HEK293 (cell line): ENCODE measurements around the gene HDGF.

Experiments
- CTCF ChIA-PET: fragments of 350-600 bp; formaldehyde crosslinking; extraction: SDS; loops from one replicate; lab custom pipeline; 2021; ENCODE audit warnings: antibody characterized with exemption; lab: Yijun Ruan, JAX
- POLR2A ChIA-PET: fragments of 300-600 bp; formaldehyde crosslinking; extraction: SDS; loops from one replicate; lab custom pipeline; 2020; ENCODE audit warnings: antibody characterized with exemption, inconsistent platforms; lab: Yijun Ruan, JAX
- H3K27ac ChIP-seq: fragments of 200-500 bp; sonication (Bioruptor generic); 2 replicates; pipeline ENCODE4 v1.5.1; 2014; ENCODE audit warnings: low read depth, low read length, control low read depth, inconsistent platforms; ENCODE audit errors: extremely low read depth
- H3K36me3 ChIP-seq, 2 experiments: fragments of 200-500 bp in 1 of 2; sonication (Bioruptor generic) in 1 of 2; 1 replicate in 1 of 2; 2 replicates in 1 of 2; pipeline ENCODE4 v1.5.1; 2014 to 2017; ENCODE audit warnings: inconsistent platforms in 2 of 2, low read length in 2 of 2; ENCODE audit not compliant: control insufficient read depth in 2 of 2, insufficient read depth in 1 of 2
- H3K4me1 ChIP-seq: fragments of 200-500 bp; sonication (Bioruptor generic); 2 replicates; pipeline ENCODE4 v1.5.1; 2014; ENCODE audit warnings: mild to moderate bottlenecking, low read length, inconsistent platforms; ENCODE audit not compliant: control insufficient read depth, insufficient read depth
- H3K4me3 ChIP-seq: 2 replicates; pipeline ENCODE4 v1.5.1; 2011; ENCODE audit warnings: low read depth, mild to moderate bottlenecking, control low read depth, low read length, moderate library complexity
- H3K9me3 ChIP-seq: fragments of 200-500 bp; sonication (Bioruptor generic); 2 replicates; pipeline ENCODE4 v1.5.1; 2014; ENCODE audit warnings: low read depth, low read length, inconsistent platforms; ENCODE audit not compliant: control insufficient read depth, insufficient read depth
- INSM2 ChIP-seq: fragments of 450-650 bp; formaldehyde crosslinking; IDR thresholded peaks from 2 replicates; pipeline ENCODE4 v1.5.1; 2016; ENCODE audit warnings: missing biosample characterization, missing genetic modification characterization
- MYNN ChIP-seq: fragments of 450-650 bp; formaldehyde crosslinking; IDR thresholded peaks from 2 replicates; pipeline ENCODE4 v1.5.1; 2016; ENCODE audit warnings: missing biosample characterization, missing genetic modification characterization, borderline replicate concordance
- PRDM4 ChIP-seq: fragments of 450-650 bp; formaldehyde crosslinking; IDR thresholded peaks from 2 replicates; pipeline ENCODE4 v1.5.1; 2017; ENCODE audit warnings: missing biosample characterization, missing genetic modification characterization
- SALL2 ChIP-seq: fragments of 450-650 bp; formaldehyde crosslinking; IDR thresholded peaks from 2 replicates; pipeline ENCODE4 v1.5.0; 2017; ENCODE audit warnings: missing biosample characterization, mild to moderate bottlenecking, missing genetic modification characterization, borderline replicate concordance
- WT1 ChIP-seq: fragments of 450-650 bp; formaldehyde crosslinking; IDR thresholded peaks from 2 replicates; pipeline ENCODE4 v1.5.1; 2016; ENCODE audit warnings: missing biosample characterization, missing genetic modification characterization
- YY1 ChIP-seq: fragments of 450-650 bp; formaldehyde crosslinking; IDR thresholded peaks from 2 replicates; pipeline ENCODE4 v1.5.1; 2018; ENCODE audit warnings: missing biosample characterization, missing genetic modification characterization
- ZNF148 ChIP-seq: fragments of 450-650 bp; formaldehyde crosslinking; IDR thresholded peaks from 2 replicates; pipeline ENCODE4 v1.5.0; 2017; ENCODE audit warnings: missing biosample characterization, missing genetic modification characterization, borderline replicate concordance
- ZNF335 ChIP-seq: fragments of 450-650 bp; formaldehyde crosslinking; conservative IDR thresholded peaks from 2 replicates; pipeline ENCODE4 v1.5.1; 2016; ENCODE audit warnings: missing biosample characterization, missing genetic modification characterization
- ZNF518A ChIP-seq: fragments of 450-650 bp; formaldehyde crosslinking; conservative IDR thresholded peaks from 2 replicates; pipeline ENCODE4 v1.5.1; 2016; ENCODE audit warnings: low read depth, missing biosample characterization, missing genetic modification characterization
- ZNF768 ChIP-seq: fragments of 450-650 bp; formaldehyde crosslinking; IDR thresholded peaks from 2 replicates; pipeline ENCODE4 v1.5.1; 2018; ENCODE audit warnings: missing biosample characterization, mild to moderate bottlenecking, missing genetic modification characterization
- ZNF837 ChIP-seq: fragments of 450-650 bp; formaldehyde crosslinking; IDR thresholded peaks from 2 replicates; pipeline ENCODE4 v1.5.1; 2016; ENCODE audit warnings: missing biosample characterization, missing genetic modification characterization
- ZSCAN23 ChIP-seq: fragments of 450-650 bp; formaldehyde crosslinking; IDR thresholded peaks from 2 replicates; pipeline ENCODE4 v1.5.1; 2016; ENCODE audit warnings: missing biosample characterization, missing genetic modification characterization
- TF ChIP-seq, protein P1 (sequence below): fragments of 450-650 bp; formaldehyde crosslinking; IDR thresholded peaks from 2 replicates; pipeline ENCODE4 v1.5.1; 2016; ENCODE audit warnings: missing biosample characterization, missing genetic modification characterization
- TF ChIP-seq, protein P2 (sequence below): fragments of 450-650 bp; IDR thresholded peaks from 2 replicates; pipeline ENCODE4 v1.5.1; 2018; ENCODE audit warnings: missing biosample characterization, missing genetic modification characterization
- TF ChIP-seq, protein P3 (sequence below): fragments of 450-650 bp; formaldehyde crosslinking; IDR thresholded peaks from 2 replicates; pipeline ENCODE4 v1.5.1; 2016; ENCODE audit warnings: missing biosample characterization, missing genetic modification characterization

Gene HDGF

DNA sequence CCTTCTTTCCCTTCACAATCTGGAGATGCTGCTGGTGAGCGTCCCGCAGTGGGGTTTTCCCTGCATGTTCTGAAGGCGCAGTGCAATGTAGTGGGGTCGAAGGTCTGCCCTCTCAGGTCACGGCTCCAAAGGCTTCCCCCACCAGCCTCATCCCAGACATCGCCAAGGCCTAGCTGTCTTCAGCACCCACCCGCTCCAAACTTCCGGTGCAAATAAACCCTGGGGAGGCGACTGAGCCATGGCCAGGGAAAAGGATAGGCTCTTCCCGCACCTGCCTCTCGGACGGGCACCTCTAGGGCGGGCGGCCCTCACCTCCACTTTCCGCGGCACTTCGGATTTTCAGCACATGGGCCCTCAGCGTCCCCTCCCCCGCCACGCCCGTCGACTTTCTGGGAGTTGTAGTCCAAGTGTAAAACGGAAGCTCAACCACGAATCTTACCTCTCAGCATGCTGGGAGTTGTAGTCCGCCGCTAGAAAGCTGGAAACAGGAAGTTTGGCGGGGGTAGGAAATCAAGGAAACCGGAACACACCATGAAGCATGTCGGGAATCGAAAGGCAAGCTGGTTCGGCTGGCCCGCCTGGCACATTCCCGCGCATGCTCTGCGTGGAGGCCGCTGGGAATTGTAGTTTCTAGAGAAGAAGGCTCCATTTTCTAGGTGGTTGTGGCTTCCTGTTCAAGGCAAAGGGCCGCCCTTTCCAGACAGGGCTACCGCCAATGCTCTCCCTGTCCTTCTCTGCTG is 10.6 kb downstream of the HDGF start, which contains the start of gene MRPL24 (continued):
- TF ChIP-seq INSM2 (tag by site-specific recombination) (no peak; the same call in 1 of the 2 replicates), WT1 (no peak), MYNN (no peak), PRDM4 (tag by site-specific recombination) (peak; percentile 36; the same call in 1 of the 2 replicates), YY1 (peak; percentile 83)
- TF ChIP-seq, protein P1, sequence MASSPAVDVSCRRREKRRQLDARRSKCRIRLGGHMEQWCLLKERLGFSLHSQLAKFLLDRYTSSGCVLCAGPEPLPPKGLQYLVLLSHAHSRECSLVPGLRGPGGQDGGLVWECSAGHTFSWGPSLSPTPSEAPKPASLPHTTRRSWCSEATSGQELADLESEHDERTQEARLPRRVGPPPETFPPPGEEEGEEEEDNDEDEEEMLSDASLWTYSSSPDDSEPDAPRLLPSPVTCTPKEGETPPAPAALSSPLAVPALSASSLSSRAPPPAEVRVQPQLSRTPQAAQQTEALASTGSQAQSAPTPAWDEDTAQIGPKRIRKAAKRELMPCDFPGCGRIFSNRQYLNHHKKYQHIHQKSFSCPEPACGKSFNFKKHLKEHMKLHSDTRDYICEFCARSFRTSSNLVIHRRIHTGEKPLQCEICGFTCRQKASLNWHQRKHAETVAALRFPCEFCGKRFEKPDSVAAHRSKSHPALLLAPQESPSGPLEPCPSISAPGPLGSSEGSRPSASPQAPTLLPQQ (tag by site-specific recombination) = peak; percentile 84

- CTCF ChIA-PET = interaction anchor here (0.6 to 3.5 kb wide), 4 partner anchors 13 to 136 kb away, joined by 3 to 28 read pairs (median 6); partner anchors contain the start of genes ISG20L2 and METTL25B
- H3K36me3 ChIP-seq = peaks cover 0 to 73% of the 10 kb centered on the region in 2 experiments; a peak in 2 of 3 replicates
- TF ChIP-seq ZNF335 (tag by site-specific recombination) (no peak), ZNF768 (tag by site-specific recombination) (no peak), ZNF518A (no peak), ZNF148 (no peak), ZNF837 (tag by site-specific recombination) (no peak), ZSCAN23 (tag by site-specific recombination) (no peak), SALL2 (no peak)
- TF ChIP-seq, protein P2, sequence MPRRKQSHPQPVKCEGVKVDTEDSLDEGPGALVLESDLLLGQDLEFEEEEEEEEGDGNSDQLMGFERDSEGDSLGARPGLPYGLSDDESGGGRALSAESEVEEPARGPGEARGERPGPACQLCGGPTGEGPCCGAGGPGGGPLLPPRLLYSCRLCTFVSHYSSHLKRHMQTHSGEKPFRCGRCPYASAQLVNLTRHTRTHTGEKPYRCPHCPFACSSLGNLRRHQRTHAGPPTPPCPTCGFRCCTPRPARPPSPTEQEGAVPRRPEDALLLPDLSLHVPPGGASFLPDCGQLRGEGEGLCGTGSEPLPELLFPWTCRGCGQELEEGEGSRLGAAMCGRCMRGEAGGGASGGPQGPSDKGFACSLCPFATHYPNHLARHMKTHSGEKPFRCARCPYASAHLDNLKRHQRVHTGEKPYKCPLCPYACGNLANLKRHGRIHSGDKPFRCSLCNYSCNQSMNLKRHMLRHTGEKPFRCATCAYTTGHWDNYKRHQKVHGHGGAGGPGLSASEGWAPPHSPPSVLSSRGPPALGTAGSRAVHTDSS (tag by site-specific recombination) = no peak
- TF ChIP-seq, protein P3, sequence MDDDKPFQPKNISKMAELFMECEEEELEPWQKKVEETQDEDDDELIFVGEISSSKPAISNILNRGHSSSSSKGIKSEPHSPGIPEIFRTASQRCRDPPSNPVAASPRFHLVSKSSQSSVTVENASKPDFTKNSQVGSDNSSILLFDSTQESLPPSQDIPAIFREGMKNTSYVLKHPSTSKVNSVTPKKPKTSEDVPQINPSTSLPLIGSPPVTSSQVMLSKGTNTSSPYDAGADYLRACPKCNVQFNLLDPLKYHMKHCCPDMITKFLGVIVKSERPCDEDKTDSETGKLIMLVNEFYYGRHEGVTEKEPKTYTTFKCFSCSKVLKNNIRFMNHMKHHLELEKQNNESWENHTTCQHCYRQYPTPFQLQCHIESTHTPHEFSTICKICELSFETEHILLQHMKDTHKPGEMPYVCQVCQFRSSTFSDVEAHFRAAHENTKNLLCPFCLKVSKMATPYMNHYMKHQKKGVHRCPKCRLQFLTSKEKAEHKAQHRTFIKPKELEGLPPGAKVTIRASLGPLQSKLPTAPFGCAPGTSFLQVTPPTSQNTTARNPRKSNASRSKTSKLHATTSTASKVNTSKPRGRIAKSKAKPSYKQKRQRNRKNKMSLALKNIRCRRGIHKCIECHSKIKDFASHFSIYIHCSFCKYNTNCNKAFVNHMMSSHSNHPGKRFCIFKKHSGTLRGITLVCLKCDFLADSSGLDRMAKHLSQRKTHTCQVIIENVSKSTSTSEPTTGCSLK = no peak
Measured at GRCh38 chr1:156740237-156740740, 11.2 kb downstream of the HDGF start.

More at GRCh38 chr1:156740237-156740740, 11.2 kb downstream of the HDGF start:
- Histone ChIP-seq H3K4me1 (no peaks in the 10 kb centered on the region), H3K9me3 (no peaks in the 10 kb centered on the region), H3K4me3 (peak overlapping the region; percentile 74), H3K27ac (peak overlapping the region; percentile 59)
- POLR2A ChIA-PET = interaction anchor here (0.9 to 3.1 kb wide), 9 partner anchors 9 to 79 kb away, joined by 3 to 110 read pairs (median 8); partner anchors contain the start of genes HDGF, ISG20L2, METTL25B and PRCC
